HL-60 (cell line): ENCODE measurements around the gene FAM78A.
"Not testable (repeated sequence)": the region's sequence is repeated elsewhere in the genome, so short reads cannot be mapped to it uniquely, and the experiment has no call there.

Experiments
- DNase-seq, 2 experiments: peaks; one replicate each; pipeline ENCODE4 v3.0.0-alpha.2; 2010 to 2020; ENCODE audit warnings: low read depth in 1 of 2, low spot score in 1 of 2
- H3K27ac ChIP-seq: fragments of 250-450 bp; sonication (Bioruptor Pico); replicated peaks from 2 replicates; pipeline ENCODE4 v1.5.1; 2020; ENCODE audit warnings: mild to moderate bottlenecking, moderate library complexity
- H3K27me3 ChIP-seq: fragments of 250-450 bp; sonication (Bioruptor Pico); 2 replicates; pipeline ENCODE4 v1.5.1; 2021; ENCODE audit warnings: mild to moderate bottlenecking, moderate library complexity; ENCODE audit not compliant: insufficient read depth, poor library complexity, severe bottlenecking
- H3K4me3 ChIP-seq: replicated peaks from 2 replicates; pipeline ENCODE4 v1.5.1; 2011; ENCODE audit warnings: mild to moderate bottlenecking, control low read depth, low read length; ENCODE audit not compliant: insufficient read depth
- GABPA ChIP-seq: IDR thresholded peaks from 2 replicates; pipeline ENCODE4 v1.6.1; 2012; ENCODE audit warnings: low read depth
- POLR2AphosphoS5 ChIP-seq: IDR thresholded peaks from 2 replicates; pipeline ENCODE4 v1.6.1; 2012; ENCODE audit warnings: low read depth
- SPI1 ChIP-seq: IDR thresholded peaks from 2 replicates; pipeline ENCODE4 v1.6.1; 2012; ENCODE audit warnings: low read depth, mild to moderate bottlenecking, borderline replicate concordance
- TF ChIP-seq, protein P1 (sequence below): IDR thresholded peaks from 2 replicates; pipeline ENCODE4 v1.6.1; 2012; ENCODE audit warnings: low read depth; ENCODE audit not compliant: insufficient replicate concordance
- TF ChIP-seq, protein P2 (sequence below): IDR thresholded peaks from one replicate; pipeline ENCODE4 v1.5.1; 2011; ENCODE audit warnings: low read length, control low read depth, inconsistent platforms; ENCODE audit not compliant: insufficient read depth

FAM78A gene

DNA sequence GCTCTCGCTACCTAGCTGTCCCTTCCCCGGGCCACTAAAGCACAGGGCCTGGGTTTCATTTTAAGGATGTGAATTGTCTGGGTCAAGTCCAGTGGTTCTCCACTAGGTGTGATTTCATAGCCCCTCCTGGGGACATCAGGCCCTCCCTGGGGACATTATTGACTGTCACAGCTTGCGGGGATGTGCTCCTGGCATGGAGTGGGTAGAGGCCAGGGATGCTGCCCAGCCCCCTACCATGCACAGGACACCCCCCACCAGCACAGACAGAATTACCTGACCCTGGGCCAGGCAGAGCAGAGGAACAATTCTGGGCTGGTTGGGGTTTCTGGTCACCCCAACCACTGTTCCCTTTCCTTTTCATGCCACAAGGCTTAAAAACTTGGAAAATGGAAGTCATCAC, 4.1 kb downstream of the FAM78A start:
- Histone ChIP-seq H3K27ac (peak overlapping the region; percentile 95), H3K27me3 (no peaks in the 10 kb centered on the region), H3K4me3 (peak overlapping the region; percentile 63)
- TF ChIP-seq POLR2AphosphoS5: no peak
- peak in 1 of 2 experiments; percentile 23 for DNase-seq

DNA sequence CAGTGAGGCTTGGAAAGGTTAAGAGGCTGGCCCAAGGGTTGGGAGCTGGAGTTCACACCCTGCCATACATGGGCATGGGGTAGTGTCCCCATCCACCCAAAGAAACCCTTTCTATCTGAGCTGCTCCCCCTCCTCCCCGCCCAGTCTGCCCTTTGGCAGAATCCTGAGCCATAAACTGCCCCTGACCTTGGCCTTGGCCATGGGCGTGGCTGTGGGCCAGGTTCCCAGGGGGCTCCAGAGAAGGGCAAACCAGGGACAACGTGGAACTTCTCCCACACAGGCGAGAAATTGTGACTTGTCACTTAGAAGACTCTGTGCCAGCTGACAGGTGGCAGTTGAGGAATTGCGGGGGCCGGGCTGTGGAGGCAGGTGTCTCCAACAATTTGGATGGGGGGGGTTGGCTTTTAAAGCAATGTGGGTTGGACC, 4.8 kb downstream of the FAM78A start:
- peak; percentile 57 to 59 for DNase-seq
- Histone ChIP-seq H3K27ac (peak overlapping the region; percentile 95), H3K4me3 (peak overlapping the region; percentile 63), H3K27me3 (no peaks in the 10 kb centered on the region)
- TF ChIP-seq POLR2AphosphoS5: peak; percentile 48
- TF ChIP-seq, protein P1, sequence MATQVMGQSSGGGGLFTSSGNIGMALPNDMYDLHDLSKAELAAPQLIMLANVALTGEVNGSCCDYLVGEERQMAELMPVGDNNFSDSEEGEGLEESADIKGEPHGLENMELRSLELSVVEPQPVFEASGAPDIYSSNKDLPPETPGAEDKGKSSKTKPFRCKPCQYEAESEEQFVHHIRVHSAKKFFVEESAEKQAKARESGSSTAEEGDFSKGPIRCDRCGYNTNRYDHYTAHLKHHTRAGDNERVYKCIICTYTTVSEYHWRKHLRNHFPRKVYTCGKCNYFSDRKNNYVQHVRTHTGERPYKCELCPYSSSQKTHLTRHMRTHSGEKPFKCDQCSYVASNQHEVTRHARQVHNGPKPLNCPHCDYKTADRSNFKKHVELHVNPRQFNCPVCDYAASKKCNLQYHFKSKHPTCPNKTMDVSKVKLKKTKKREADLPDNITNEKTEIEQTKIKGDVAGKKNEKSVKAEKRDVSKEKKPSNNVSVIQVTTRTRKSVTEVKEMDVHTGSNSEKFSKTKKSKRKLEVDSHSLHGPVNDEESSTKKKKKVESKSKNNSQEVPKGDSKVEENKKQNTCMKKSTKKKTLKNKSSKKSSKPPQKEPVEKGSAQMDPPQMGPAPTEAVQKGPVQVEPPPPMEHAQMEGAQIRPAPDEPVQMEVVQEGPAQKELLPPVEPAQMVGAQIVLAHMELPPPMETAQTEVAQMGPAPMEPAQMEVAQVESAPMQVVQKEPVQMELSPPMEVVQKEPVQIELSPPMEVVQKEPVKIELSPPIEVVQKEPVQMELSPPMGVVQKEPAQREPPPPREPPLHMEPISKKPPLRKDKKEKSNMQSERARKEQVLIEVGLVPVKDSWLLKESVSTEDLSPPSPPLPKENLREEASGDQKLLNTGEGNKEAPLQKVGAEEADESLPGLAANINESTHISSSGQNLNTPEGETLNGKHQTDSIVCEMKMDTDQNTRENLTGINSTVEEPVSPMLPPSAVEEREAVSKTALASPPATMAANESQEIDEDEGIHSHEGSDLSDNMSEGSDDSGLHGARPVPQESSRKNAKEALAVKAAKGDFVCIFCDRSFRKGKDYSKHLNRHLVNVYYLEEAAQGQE: no peak

DNA sequence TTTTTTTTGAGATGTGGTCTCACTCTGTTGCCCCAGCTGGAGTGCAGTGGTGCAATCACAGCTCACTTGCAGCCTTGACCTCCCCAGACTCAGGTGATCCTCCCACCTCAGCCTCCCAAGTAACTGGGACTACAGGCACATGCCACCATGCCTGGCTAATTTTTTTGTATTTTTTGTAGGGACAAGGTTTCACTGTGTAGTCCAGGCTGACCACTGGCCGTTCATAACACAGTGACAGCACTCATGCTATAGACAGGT, 5.4 kb downstream of the FAM78A start:
- Histone ChIP-seq H3K4me3 (peak overlapping the region; percentile 63), H3K27ac (peak overlapping the region; percentile 95)
- H3K27me3 ChIP-seq, DNase-seq: not testable (repeated sequence)

DNA sequence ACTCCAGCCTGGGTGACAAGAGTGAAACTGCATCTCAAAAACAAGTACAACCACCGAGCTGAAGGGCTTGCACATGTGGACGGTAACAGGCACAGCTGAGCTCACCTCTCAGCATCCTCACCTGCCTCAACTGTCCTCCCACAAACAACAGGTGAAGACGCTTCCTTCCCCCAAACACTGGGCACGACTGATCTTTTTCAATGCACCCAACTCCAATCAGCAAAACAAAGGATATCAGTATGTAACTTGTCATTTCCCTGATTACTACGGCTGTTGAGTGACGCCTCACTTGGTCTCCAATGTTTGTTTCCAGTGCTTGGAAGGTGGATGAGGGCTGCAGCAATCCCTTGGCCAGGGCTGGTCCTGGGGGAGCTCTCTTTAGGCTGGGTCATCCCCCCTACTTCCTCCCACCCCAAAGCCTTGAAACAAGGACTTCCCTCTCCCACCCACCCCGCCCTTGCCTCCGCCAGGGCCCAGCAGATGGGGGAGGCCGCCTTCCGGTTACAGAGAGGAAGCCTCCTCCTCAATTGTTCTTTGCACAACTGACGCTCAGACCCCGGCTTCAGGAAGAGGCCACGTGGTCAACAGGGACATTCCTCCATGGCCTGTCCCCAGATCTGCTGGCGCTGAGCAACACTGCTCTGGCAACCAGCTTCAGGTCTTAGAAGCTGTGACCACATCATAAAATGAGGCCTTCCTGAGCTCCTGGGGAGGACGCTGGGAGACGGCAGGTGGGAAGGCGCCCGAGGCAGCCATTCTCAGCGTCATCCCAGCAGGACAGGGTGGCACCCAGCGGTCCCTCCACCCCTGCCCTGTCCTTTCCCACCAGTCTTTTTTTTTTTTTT, 5.9 kb downstream of the FAM78A start:
- peak overlapping the region; percentile 63 for H3K4me3 ChIP-seq
- DNase-seq: peak; percentile 94 to 96
- peak overlapping the region; percentile 95 for H3K27ac ChIP-seq
- no peaks in the 10 kb centered on the region for H3K27me3 ChIP-seq
- TF ChIP-seq, protein P2, sequence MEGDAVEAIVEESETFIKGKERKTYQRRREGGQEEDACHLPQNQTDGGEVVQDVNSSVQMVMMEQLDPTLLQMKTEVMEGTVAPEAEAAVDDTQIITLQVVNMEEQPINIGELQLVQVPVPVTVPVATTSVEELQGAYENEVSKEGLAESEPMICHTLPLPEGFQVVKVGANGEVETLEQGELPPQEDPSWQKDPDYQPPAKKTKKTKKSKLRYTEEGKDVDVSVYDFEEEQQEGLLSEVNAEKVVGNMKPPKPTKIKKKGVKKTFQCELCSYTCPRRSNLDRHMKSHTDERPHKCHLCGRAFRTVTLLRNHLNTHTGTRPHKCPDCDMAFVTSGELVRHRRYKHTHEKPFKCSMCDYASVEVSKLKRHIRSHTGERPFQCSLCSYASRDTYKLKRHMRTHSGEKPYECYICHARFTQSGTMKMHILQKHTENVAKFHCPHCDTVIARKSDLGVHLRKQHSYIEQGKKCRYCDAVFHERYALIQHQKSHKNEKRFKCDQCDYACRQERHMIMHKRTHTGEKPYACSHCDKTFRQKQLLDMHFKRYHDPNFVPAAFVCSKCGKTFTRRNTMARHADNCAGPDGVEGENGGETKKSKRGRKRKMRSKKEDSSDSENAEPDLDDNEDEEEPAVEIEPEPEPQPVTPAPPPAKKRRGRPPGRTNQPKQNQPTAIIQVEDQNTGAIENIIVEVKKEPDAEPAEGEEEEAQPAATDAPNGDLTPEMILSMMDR: no peak
- TF ChIP-seq SPI1 (peak; percentile 76), GABPA (peak; percentile 63; the same call in 1 of the 2 replicates), POLR2AphosphoS5 (peak; percentile 74)
- TF ChIP-seq, protein P1: peak; percentile 15

DNA sequence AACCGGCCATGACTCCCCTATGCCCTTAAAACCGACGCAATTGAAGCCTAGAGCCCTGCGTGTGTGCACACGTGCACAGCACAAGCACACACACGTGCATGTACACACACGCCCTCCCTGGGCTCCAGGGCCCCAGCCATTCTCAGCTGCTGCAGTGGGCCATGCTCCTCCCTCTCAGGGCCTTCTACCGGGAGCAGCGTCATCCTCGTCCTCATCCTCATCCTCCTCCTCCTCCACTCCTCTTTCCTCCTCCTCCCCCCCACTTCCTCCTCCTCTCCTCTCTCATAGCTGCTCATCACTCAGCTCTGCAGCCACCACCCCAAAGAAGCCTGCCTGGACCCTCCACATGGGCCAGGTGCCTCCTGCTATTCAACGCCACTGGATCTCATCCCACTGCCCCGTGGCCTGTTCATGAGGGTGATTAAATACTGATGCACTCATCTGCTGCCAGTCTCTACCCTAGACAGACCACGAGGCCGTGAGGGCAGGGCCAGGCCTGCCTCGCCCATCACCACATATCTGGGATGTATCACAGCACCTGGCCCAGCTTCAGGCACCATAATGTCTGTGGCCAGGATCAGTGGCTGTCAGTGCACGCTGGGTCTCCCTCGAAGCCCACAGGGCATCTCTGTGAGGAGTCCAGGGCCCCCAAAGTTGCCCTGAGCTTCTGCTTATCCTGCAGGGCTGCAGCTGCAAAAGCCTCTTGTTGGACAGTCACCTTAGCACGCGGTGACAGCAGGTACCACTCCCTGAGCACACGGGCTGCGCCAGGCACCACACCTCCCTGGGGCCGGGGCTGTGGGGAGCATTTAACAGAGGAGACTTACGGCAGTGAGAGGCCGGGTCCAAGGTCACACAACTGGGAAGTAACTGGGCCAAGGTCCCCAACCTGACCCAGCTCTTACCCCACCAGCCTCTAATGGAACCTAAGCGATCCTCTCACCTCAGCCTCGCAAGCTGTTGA, 9.8 kb downstream of the FAM78A start:
- Histone ChIP-seq H3K27ac (peak overlapping the region; percentile 95), H3K27me3 (no peaks in the 10 kb centered on the region), H3K4me3 (peak overlapping the region; percentile 13)
- TF ChIP-seq SPI1 (peak; percentile 45; the same call in 1 of the 2 replicates), POLR2AphosphoS5 (no peak; the same call in 1 of the 2 replicates)
- TF ChIP-seq, protein P2: no peak
- TF ChIP-seq, protein P1: no peak
- peak; percentile 69 to 72 for DNase-seq
